HG03139 (cell line): ENCODE data around the gene CAPN5.

Source experiments
- ATAC-seq: cut with Tn5 transposase; IDR thresholded peaks from one replicate; pipeline ENCODE4 v1.9.1; 2021; ENCODE audit not compliant: unreplicated experiment

Gene CAPN5

GRCh38 chr11:77063861-77064260 lies 2.9 kb upstream of the CAPN5 start:
- no peak for ATAC-seq

- ATAC-seq: no peak
Measured at GRCh38 chr11:77064648-77065217, 2.0 kb upstream of the CAPN5 start.

- ATAC-seq: no peak
Measured at GRCh38 chr11:77065878-77066228, 918 bp upstream of the CAPN5 start.

GRCh38 chr11:77067861-77068443 lies 1.2 kb downstream of the CAPN5 start:
- ATAC-seq: no peak

GRCh38 chr11:77068457-77069335 lies 1.9 kb downstream of the CAPN5 start:
- ATAC-seq: no peak

- no peak for ATAC-seq
Measured at GRCh38 chr11:77069336-77069968, 2.7 kb downstream of the CAPN5 start.

GRCh38 chr11:77069969-77070582 lies 3.3 kb downstream of the CAPN5 start:
- ATAC-seq: no peak

GRCh38 chr11:77071077-77071476 lies 4.3 kb downstream of the CAPN5 start:
- no peak for ATAC-seq

GRCh38 chr11:77071671-77072605 lies 5.2 kb downstream of the CAPN5 start:
- no peak for ATAC-seq

- no peak for ATAC-seq
Measured at GRCh38 chr11:77072851-77073327, 6.1 kb downstream of the CAPN5 start.

- ATAC-seq: no peak
Measured at GRCh38 chr11:77073328-77074001, 6.7 kb downstream of the CAPN5 start.

- no peak for ATAC-seq
Measured at GRCh38 chr11:77074205-77074604, 7.4 kb downstream of the CAPN5 start.

GRCh38 chr11:77074626-77075221 lies 8.0 kb downstream of the CAPN5 start:
- no peak for ATAC-seq

GRCh38 chr11:77075425-77075905 lies 8.7 kb downstream of the CAPN5 start:
- ATAC-seq: no peak

- no peak for ATAC-seq
Measured at GRCh38 chr11:77079666-77080065, 12.9 kb downstream of the CAPN5 start.

GRCh38 chr11:77080643-77081210 lies 14.0 kb downstream of the CAPN5 start:
- no peak for ATAC-seq

- no peak for ATAC-seq
Measured at GRCh38 chr11:77081381-77081851, 14.6 kb downstream of the CAPN5 start.

GRCh38 chr11:77081976-77082836 lies 15.4 kb downstream of the CAPN5 start:
- no peak for ATAC-seq
